22Rv1 (cell line): ENCODE results near the gene ARID1B.
A peak's percentile ranks its signal among the peaks of the same experiment; 100 is the strongest.

Experiments used
- H3K27ac ChIP-seq: fragments of 450-650 bp; 2 replicates; pipeline ENCODE4 v1.5.1; 2017
- CTCF ChIP-seq: fragments of 450-650 bp; IDR thresholded peaks from 2 replicates; pipeline ENCODE4 v1.5.1; 2017; ENCODE audit warnings: mild to moderate bottlenecking
- ZFX ChIP-seq: fragments of 450-650 bp; IDR thresholded peaks from 2 replicates; pipeline ENCODE4 v1.6.1; 2017; ENCODE audit warnings: antibody characterized with exemption, borderline replicate concordance

The ARID1B gene

GRCh38 chr6:157227202-157228166 is 450.3 kb downstream of the ARID1B start:
- no peak overlapping the region for H3K27ac ChIP-seq

DNA sequence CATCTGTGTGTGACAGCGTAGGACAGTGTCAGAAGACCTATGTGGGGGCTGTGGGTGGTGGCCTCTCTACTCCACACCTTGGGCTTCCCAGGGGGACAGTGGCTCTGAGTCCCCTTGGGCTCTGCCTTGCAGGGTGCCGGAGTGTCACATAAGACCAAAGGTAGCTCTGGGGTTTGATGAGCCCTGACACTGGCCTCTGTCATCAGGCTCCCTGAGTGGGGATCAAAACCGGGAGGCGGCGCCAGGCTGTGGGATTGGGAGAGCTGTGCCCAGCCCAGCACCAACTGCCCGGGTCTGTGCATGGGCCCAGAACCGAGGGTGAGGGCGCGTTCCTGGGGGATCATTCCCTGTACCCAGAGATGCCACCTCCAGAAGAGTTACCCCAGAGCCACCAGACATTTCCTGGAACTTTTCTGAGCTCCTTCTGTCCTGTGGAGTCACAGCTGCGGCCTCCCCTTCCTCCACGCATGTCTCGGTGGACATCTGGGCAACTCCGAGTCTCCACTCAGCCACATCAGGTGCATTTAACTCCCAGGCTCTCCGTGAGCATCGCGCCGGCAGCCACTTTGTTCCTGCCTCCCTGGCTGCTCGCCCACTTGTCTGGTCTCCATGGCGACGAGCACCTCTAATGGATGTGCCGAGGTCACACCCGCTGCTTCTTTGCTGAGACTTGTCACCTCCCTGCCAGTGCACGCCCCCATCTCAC is 451.4 kb downstream of the ARID1B start:
- no peak for TF ChIP-seq CTCF
- H3K27ac ChIP-seq: no peak overlapping the region

More at GRCh38 chr6:157227202-157228166, 450.3 kb downstream of the ARID1B start:
- TF ChIP-seq ZFX: no peak
- TF ChIP-seq CTCF: peak; percentile 17; the same call in 1 of the 2 replicates

DNA sequence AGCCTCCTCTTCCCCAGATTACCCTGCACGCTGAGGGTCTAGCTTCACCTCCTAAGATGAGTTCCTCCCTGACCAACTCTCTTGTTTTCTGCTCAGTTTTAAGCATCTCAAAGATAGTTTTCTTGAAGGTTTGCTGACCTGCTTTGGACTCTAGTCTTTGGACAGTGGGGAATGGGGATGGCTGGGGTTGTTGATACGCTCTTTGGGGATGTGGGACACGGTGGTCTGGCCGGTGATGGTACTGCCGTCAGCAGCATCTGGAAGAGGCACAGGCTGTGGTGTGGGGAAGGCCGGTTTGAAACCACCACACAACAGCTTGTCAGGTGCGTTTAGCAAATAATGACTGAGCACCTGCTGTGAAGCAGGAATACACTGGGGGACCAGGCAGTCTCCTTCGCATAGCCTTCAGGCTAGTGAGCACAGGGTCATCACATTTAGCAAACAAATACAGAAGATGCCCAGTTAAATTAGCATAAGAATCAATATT is 452.0 kb downstream of the ARID1B start:
- H3K27ac ChIP-seq: no peak overlapping the region
- TF ChIP-seq ZFX (no peak), CTCF (no peak)

DNA sequence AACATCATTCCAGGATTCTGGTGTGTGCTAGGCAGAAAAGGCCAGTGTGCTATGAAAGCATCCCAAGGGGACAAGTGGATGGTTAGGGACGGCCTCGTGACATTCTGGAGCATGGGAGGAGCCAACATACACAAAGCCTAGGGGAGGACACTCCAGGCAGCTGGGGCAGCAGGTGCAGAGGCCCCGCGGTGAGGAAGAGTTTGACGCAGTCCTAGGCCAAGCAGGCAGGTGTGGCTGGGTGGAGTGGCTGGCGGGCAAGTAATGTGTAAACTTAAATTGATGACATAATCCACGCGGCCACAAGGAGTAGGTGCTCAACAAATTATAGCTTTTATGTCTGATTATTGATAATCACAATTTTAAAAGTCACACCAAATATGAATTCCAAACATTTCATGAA is 452.5 kb downstream of the ARID1B start:
- no peak overlapping the region for H3K27ac ChIP-seq

DNA sequence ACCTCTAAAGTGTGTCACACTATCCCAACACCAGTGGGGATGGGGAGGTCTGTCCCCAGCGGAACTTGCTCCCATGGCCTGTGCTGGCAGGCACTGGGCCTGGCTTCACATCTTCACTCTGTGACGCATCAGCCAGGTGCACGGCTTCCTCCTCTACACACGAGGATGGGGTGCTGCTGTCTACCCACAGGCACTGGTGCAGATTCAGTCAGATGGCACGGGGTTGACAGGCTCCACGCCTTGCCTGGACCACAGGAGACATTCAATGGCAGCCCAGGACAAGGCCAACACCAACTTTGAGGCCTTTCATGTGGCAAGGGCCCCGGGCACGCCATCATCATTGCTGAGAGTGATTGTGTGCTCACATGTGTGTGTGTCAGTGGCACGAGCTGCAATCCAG is 453.7 kb downstream of the ARID1B start:
- TF ChIP-seq CTCF (no peak), ZFX (no peak)
- H3K27ac ChIP-seq: no peak overlapping the region

More for the DNA sequence above, 452.5 kb downstream of the ARID1B start:
- TF ChIP-seq CTCF (no peak), ZFX (no peak)

GRCh38 chr6:157232161-157232895 is 455.1 kb downstream of the ARID1B start:
- H3K27ac ChIP-seq: no peak overlapping the region
- TF ChIP-seq CTCF: no peak
- no peak for TF ChIP-seq ZFX
